Peyer's patch (tissue), 4 donors: ENCODE results near the gene IQCN. TPM values are rescaled to one million over a fixed set of nuclear protein-coding genes. Genes with fewer than 3 reads are reported as not detected.

ENCODE experiments used
- DNase-seq, 3 donors: peaks; one replicate each; pipeline ENCODE4 v3.0.0-alpha.2; 2017 to 2019
- H3K27ac ChIP-seq, 4 donors: fragments of 200-600 bp; sonication (generic); one replicate each; pipeline ENCODE4 v1.5.1; 2016 to 2019
- H3K27me3 ChIP-seq, 2 donors: fragments of 200-600 bp; sonication (generic); one replicate each; pipeline ENCODE4 v1.5.1; 2019
- H3K36me3 ChIP-seq, 3 donors: fragments of 200-600 bp; sonication (generic); one replicate each; pipeline ENCODE4 v1.5.1; 2016 to 2019
- H3K4me1 ChIP-seq, 4 donors: fragments of 200-600 bp; sonication (generic); one replicate each; pipeline ENCODE4 v1.5.1; 2016 to 2019
- H3K4me3 ChIP-seq, 4 donors: fragments of 200-600 bp; sonication (generic); 1 replicate in 3 of 4; 2 replicates in 1 of 4; pipeline ENCODE4 v1.5.1; 2016 to 2019; ENCODE audit warnings: mild to moderate bottlenecking in 1 of 4
- H3K9me3 ChIP-seq, 4 donors: fragments of 200-600 bp; sonication (generic); one replicate each; pipeline ENCODE4 v1.5.1; 2016 to 2019; ENCODE audit warnings: mild to moderate bottlenecking in 1 of 4
- POLR2A ChIP-seq, 2 donors: fragments of 450-650 bp; IDR thresholded peaks; one replicate each; pipeline ENCODE4 v1.5.1; 2017; ENCODE audit warnings: antibody characterized with exemption in 2 of 2, mild to moderate bottlenecking in 2 of 2, moderate library complexity in 2 of 2
- total RNA-seq, 4 donors: library from RNA; depleted of rRNA; stranded (reverse); fragments of >200 nt; gene quantifications; one replicate each; pipeline ENCODE4 v1.1.0, GENCODE V29; 2016
- TF ChIP-seq, protein P1 (sequence below), 6 experiments: fragments of 450-650 bp in 4 of 6; fragments of 200-600 bp in 2 of 6; sonication (generic) in 1 of 6; IDR thresholded peaks; one replicate each; pipeline ENCODE4 v1.5.1; 2017 to 2019; ENCODE audit warnings: antibody characterized with exemption in 6 of 6, mild to moderate bottlenecking in 3 of 6, moderate library complexity in 1 of 6

IQCN gene
- total RNA-seq, 4 donors from 2014 or later = 7.4 to 40.2 (median 17.0) TPM

DNA sequence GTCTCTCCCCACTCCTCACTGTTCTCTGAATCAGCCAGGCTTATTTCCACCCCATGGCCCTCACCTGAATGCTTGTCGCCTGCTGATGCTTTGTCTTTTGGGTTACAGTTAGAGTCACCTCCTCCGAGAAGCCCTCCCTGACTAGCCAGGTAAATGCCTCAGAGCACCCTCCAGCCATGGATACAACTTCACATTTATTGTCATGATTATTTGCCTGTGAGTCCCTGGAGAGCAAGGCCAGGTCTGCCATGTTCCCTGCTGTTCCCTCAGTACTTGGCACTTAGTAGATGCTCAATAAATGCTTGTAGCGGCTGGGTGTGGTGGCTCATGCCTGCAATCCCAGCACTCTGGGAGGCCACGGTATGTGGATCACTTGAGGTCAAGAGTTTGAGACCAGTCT lies 44.3 kb downstream of the IQCN start:
- TF ChIP-seq POLR2A (IDR thresholded peaks at IDR 0.05) = no peak
- TF ChIP-seq, protein P1, sequence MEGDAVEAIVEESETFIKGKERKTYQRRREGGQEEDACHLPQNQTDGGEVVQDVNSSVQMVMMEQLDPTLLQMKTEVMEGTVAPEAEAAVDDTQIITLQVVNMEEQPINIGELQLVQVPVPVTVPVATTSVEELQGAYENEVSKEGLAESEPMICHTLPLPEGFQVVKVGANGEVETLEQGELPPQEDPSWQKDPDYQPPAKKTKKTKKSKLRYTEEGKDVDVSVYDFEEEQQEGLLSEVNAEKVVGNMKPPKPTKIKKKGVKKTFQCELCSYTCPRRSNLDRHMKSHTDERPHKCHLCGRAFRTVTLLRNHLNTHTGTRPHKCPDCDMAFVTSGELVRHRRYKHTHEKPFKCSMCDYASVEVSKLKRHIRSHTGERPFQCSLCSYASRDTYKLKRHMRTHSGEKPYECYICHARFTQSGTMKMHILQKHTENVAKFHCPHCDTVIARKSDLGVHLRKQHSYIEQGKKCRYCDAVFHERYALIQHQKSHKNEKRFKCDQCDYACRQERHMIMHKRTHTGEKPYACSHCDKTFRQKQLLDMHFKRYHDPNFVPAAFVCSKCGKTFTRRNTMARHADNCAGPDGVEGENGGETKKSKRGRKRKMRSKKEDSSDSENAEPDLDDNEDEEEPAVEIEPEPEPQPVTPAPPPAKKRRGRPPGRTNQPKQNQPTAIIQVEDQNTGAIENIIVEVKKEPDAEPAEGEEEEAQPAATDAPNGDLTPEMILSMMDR (IDR thresholded peaks at IDR 0.05) = no peak
- H3K9me3 ChIP-seq = peaks cover 0 to 10% (median 0%) of the 10 kb centered on the region in 4 donors
- H3K27me3 ChIP-seq = peaks cover 0 to 13% of the 10 kb centered on the region in 2 donors
- H3K36me3 ChIP-seq = no peaks in the 10 kb centered on the region
- H3K27ac ChIP-seq = no peak overlapping the region
- H3K4me3 ChIP-seq = no peak overlapping the region
- no peak for DNase-seq
- peaks cover 0 to 15% (median 4%) of the 10 kb centered on the region in 4 donors for H3K4me1 ChIP-seq

GRCh38 chr19:18229474-18229873 lies 44.8 kb downstream of the IQCN start:
- TF ChIP-seq, protein P1 (IDR thresholded peaks at IDR 0.05) = peak; percentile 14 to 43 (median 34)
- no peak for TF ChIP-seq POLR2A (IDR thresholded peaks at IDR 0.05)
- Histone ChIP-seq H3K4me3 (no peak overlapping the region), H3K4me1 (peaks cover 0 to 19% (median 6%) of the 10 kb centered on the region in 4 donors), H3K27ac (no peak overlapping the region), H3K9me3 (peaks cover 0 to 10% (median 0%) of the 10 kb centered on the region in 4 donors), H3K36me3 (no peaks in the 10 kb centered on the region), H3K27me3 (peaks cover 0 to 14% of the 10 kb centered on the region in 2 donors)
- no peak for DNase-seq

DNA sequence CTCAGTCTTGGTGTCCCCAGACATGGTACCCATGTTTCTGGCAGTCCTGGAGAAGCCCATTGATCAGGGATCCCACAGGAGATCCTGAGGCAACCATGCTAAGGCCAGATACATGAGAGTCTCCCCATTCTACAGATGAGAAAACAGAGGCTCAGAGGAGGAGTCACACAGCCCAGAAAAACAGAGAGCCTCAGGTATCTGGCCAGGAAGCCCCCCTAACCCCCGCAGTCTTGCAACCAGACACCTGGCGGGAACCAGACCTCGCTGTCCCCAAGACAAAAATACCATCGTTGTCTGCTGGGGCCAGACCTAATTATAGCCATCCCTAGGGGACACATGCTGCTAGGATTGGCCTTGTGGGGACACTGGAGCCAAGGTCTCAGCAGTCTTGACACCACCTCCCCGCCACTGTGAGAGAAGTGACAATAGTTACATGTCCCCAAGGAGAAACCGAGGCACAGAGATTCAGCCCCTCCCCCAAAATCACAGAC lies 46.4 kb downstream of the IQCN start:
- Histone ChIP-seq H3K36me3 (no peaks in the 10 kb centered on the region), H3K27ac (no peak overlapping the region), H3K27me3 (peaks cover 0 to 14% of the 10 kb centered on the region in 2 donors), H3K4me1 (peaks cover 0 to 25% (median 9%) of the 10 kb centered on the region in 4 donors), H3K4me3 (no peak overlapping the region), H3K9me3 (peaks cover 0 to 2% (median 0%) of the 10 kb centered on the region in 4 donors)
- TF ChIP-seq POLR2A (IDR thresholded peaks at IDR 0.05) = no peak
- TF ChIP-seq, protein P1 (IDR thresholded peaks at IDR 0.05) = no peak
- no peak for DNase-seq

DNA sequence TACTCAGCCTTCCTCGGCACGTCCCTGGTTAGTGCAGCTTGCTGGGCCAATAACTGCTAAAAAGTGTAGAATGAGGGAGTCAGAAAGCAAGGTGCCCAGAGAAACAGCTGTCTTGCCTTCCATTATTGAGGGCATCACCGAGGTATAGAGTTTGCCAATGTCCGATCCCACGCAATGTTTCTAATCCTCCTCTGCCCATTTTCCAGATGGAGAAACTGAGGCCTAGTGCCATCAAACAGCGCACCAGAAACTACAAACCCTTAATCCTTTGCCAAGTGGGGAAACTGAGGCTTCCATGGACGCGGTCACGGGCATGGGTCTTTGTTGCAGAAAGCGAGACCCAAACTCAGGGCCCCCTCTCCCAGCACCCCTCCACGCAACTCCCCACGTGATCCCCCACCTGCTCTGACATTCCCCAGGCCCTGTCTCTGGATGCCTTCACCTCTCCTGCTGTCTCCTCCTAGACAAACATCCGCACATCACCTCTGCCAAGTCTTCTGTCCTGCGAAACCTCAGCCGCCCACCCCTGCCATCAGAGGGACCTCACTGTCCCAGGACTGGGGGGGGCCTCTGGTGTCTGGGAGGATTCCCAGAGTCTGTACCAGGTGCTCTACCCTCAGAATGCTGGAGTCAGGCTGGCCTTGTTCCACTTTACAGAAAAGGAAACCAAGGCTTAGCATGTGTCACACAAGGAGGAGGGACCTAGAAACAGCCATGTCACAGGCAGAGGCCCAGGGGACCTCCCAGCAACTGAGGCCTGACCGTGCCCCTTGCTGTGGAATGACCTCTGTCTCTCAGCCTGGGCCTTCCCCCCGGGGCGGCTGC lies 47.1 kb downstream of the IQCN start:
- Histone ChIP-seq H3K27ac (no peak overlapping the region), H3K9me3 (no peaks in the 10 kb centered on the region), H3K27me3 (peaks cover 0 to 10% of the 10 kb centered on the region in 2 donors), H3K4me1 (peaks cover 0 to 25% (median 9%) of the 10 kb centered on the region in 4 donors), H3K36me3 (no peaks in the 10 kb centered on the region), H3K4me3 (no peak overlapping the region)
- TF ChIP-seq, protein P1 (IDR thresholded peaks at IDR 0.05) = no peak
- no peak for TF ChIP-seq POLR2A (IDR thresholded peaks at IDR 0.05)
- DNase-seq = no peak

DNA sequence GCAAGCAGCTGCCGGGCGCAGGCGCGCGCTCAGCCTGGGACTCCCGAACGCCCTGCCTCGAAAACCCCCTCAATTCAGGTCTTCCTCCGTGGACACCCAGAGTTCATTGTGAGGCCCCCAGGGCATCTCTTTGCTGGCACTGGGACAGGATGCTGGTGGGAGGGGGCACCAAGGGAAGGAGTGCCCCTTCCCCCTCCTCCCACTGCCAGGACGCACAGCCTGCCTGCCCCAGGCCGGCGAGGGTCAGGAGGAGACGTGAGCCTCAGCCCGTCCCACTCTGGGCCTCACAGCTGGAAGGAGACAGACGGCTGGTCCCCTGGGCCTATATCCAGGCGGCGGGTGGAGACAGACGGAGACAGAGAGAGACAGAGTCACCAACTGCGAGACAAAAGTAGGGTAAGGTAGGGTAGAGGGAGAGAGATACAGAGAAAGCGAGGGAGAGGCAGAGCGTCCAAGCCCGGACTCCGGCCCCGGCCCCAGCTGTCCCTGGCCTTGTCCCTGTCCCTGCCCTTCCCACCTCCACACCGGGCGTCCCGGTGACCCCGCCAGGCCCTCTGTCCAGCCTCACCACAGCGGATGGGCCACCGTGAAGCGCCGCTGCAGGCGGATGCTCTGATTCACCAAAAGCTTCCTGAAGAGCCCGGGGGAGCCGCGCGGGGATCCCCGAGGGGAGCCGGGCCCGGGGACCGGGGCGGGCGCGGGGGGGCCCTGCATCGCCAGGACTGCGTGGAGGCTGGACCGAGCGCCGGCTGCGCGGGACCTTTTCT lies 48.4 kb downstream of the IQCN start, which contains the start of gene PDE4C:
PDE4C (minus strand) TSS at position 737 of the 767 bp plus-strand sequence; CDS start at position 714, 23 bp downstream.
- Histone ChIP-seq H3K36me3 (no peaks in the 10 kb centered on the region), H3K9me3 (no peaks in the 10 kb centered on the region), H3K27ac (peak within 1 kb of the TSS in 2 of 4 donors; percentile 12 to 41), H3K27me3 (peaks cover 0 to 10% of the 10 kb centered on the region in 2 donors), H3K4me3 (peak within 1 kb of the TSS in 1 of 4 donors; percentile 22), H3K4me1 (peaks cover 0 to 29% (median 9%) of the 10 kb centered on the region in 4 donors)
- no peak for TF ChIP-seq POLR2A (IDR thresholded peaks at IDR 0.05)
- TF ChIP-seq, protein P1 (IDR thresholded peaks at IDR 0.05) = no peak
- DNase-seq = no peak
